ENCODE results near the gene ARHGEF25.

The ARHGEF25 gene

GRCh38 chr12:57606399-57606798 lies 4.8 kb upstream of the ARHGEF25 start:
- peaks cover 8% of the 10 kb centered on the region for H3K4me1 ChIP-seq (ENCODE audit: control insufficient read depth, insufficient read depth, low read length)
- H3K9me3 ChIP-seq (ENCODE audit: control insufficient read depth, insufficient read depth, low read depth, low read length), result no peaks in the 10 kb centered on the region
- TF ChIP-seq ZNF555 (tag by site-specific recombination; conservative IDR thresholded peaks at IDR 0.05), result no peak
- no peak for TF ChIP-seq ZNF433 (tag by site-specific recombination; IDR thresholded peaks at IDR 0.05; ENCODE audit: low read depth)
- no peak for TF ChIP-seq EGR2 (tag by site-specific recombination; IDR thresholded peaks at IDR 0.05; ENCODE audit: low read depth)
- CTCF ChIA-PET, result interaction anchor here (0.5 to 2.0 kb wide), 7 partner anchors 14 to 148 kb away, joined by 3 to 17 read pairs (median 4); partner anchors contain the start of genes B4GALNT1 and OS9
- H3K27ac ChIP-seq (ENCODE audit: extremely low read depth, low read depth, low read length), result no peak overlapping the region
- peaks cover 0 to 36% of the 10 kb centered on the region in 2 experiments; a peak in 2 of 3 replicates for H3K36me3 ChIP-seq (ENCODE audit: control insufficient read depth in 2 of 2, insufficient read depth in 1 of 2, low read length in 2 of 2)
- H3K4me3 ChIP-seq (ENCODE audit: low read depth, low read length), result no peak overlapping the region
- POLR2A ChIA-PET, result interaction anchor here (0.7 to 2.1 kb wide), 3 partner anchors 9 to 86 kb away, joined by 3 to 9 read pairs (median 7); partner anchors contain the start of genes DDIT3 and PIP4K2C

GRCh38 chr12:57606821-57607220 lies 4.4 kb upstream of the ARHGEF25 start:
- ChIA-PET CTCF (interaction anchor here (0.9 to 2.0 kb wide), 5 partner anchors 14 to 87 kb away, joined by 3 to 17 read pairs (median 4); partner anchors contain the start of gene OS9), POLR2A (interaction anchor here (2.0 to 2.1 kb wide), 2 partner anchors 9 to 15 kb away, joined by 7 to 9 read pairs; partner anchors contain the start of gene PIP4K2C)
- peaks cover 8% of the 10 kb centered on the region for H3K4me1 ChIP-seq (ENCODE audit: control insufficient read depth, insufficient read depth, low read length)

More at GRCh38 chr12:57606821-57607220, 4.4 kb upstream of the ARHGEF25 start:
- Histone ChIP-seq H3K27ac (ENCODE audit: extremely low read depth, low read depth, low read length) (no peak overlapping the region), H3K4me3 (ENCODE audit: low read depth, low read length) (no peak overlapping the region), H3K36me3 (ENCODE audit: control insufficient read depth in 2 of 2, insufficient read depth in 1 of 2, low read length in 2 of 2) (peaks cover 0 to 32% of the 10 kb centered on the region in 2 experiments; a peak in 1 of 3 replicates), H3K9me3 (ENCODE audit: control insufficient read depth, insufficient read depth, low read depth, low read length) (no peaks in the 10 kb centered on the region)
- TF ChIP-seq ZBTB44 (tag by site-specific recombination; IDR thresholded peaks at IDR 0.05) (no peak), PBX3 (CRISPR knock-in tag; IDR thresholded peaks at IDR 0.05) (no peak), TCF7L2 (IDR thresholded peaks at IDR 0.05; ENCODE audit: borderline replicate concordance, low read depth, low read length) (no peak), PRDM10 (tag by site-specific recombination; IDR thresholded peaks at IDR 0.05) (no peak)

Data from HEK293 (cell line).